IMR-90 (cell line): Measurements from ENCODE around the gene TMEM59. TPM values are rescaled to one million over a fixed set of nuclear protein-coding genes. Genes with fewer than 3 reads are reported as not detected.
"Not testable (repeated sequence)": the region's sequence is repeated elsewhere in the genome, so short reads cannot be mapped to it uniquely, and the experiment has no call there.

Experiments
- ATAC-seq: fragments of 200-7000 bp; cut with Tn5 transposase; 2 replicates; pipeline ENCODE4 v1.9.1; 2020; ENCODE audit warnings: low read depth, mild to moderate bottlenecking, moderate library complexity
- BruUV-seq: library from RNA; stranded (reverse); fragments of 400-500 nt; replicated peaks from 2 replicates; lab custom pipeline; 2021; lab: Mats Ljungman, UMichigan
- CTCF ChIA-PET: fragments of 300-600 bp; formaldehyde crosslinking; extraction: SDS; loops from one replicate; lab custom pipeline; 2021; ENCODE audit warnings: antibody characterized with exemption; lab: Yijun Ruan, JAX
- POLR2A ChIA-PET: fragments of 300-600 bp; sonication (Branson Sonifier 250); formaldehyde crosslinking; loops from one replicate; lab custom pipeline; 2022; ENCODE audit warnings: antibody characterized with exemption; ENCODE audit not compliant: unreplicated experiment; lab: Charles Lee
- DNase-seq: peaks from one replicate; pipeline ENCODE4 v3.0.0; 2013
- H2AFZ ChIP-seq: replicated peaks from 2 replicates; pipeline ENCODE3; 2013; ENCODE audit warnings: low read length, mild to moderate bottlenecking; ENCODE audit not compliant: poor library complexity
- H2AK5ac ChIP-seq: 2 replicates; pipeline ENCODE4 v1.6.1; 2013; ENCODE audit warnings: low read depth, low read length, inconsistent platforms
- H2AK9ac ChIP-seq: replicated peaks from 2 replicates; pipeline ENCODE3; 2013; ENCODE audit warnings: mild to moderate bottlenecking, low read depth, low read length, moderate library complexity; ENCODE audit not compliant: poor library complexity
- H2BK120ac ChIP-seq: 2 replicates; pipeline ENCODE4 v1.6.1; 2013; ENCODE audit warnings: low read depth, low read length, inconsistent platforms
- H2BK15ac ChIP-seq: 3 replicates; pipeline ENCODE4 v1.6.1; 2013; ENCODE audit warnings: low read depth, low read length, inconsistent platforms
- H2BK20ac ChIP-seq: 2 replicates; pipeline ENCODE4 v1.6.1; 2013; ENCODE audit warnings: low read depth, mild to moderate bottlenecking, inconsistent platforms, low read length, moderate library complexity
- H2BK5ac ChIP-seq: 2 replicates; pipeline ENCODE4 v1.6.1; 2013; ENCODE audit warnings: mild to moderate bottlenecking, low read depth, low read length, inconsistent platforms; ENCODE audit not compliant: poor library complexity, severe bottlenecking
- H3K14ac ChIP-seq: replicated peaks from 2 replicates; pipeline ENCODE4 v1.6.1; 2013; ENCODE audit warnings: low read depth, low read length, inconsistent platforms
- H3K18ac ChIP-seq: 2 replicates; pipeline ENCODE4 v1.6.1; 2013; ENCODE audit warnings: low read depth, low read length, control low read depth
- H3K23ac ChIP-seq: 2 replicates; pipeline ENCODE4 v1.6.1; 2013; ENCODE audit warnings: low read depth, low read length, inconsistent platforms
- H3K27ac ChIP-seq: 2 replicates; pipeline ENCODE4 v1.5.1; 2013; ENCODE audit warnings: mild to moderate bottlenecking, control low read depth, low read length; ENCODE audit not compliant: insufficient read depth
- H3K27me3 ChIP-seq: 2 replicates; pipeline ENCODE4 v1.6.1; 2013; ENCODE audit warnings: low read length; ENCODE audit not compliant: control insufficient read depth, insufficient read depth
- H3K36me3 ChIP-seq: 2 replicates; pipeline ENCODE4 v1.6.1; 2013; ENCODE audit warnings: low read length, mixed read lengths; ENCODE audit not compliant: control insufficient read depth, insufficient read depth
- H3K4ac ChIP-seq: 2 replicates; pipeline ENCODE4 v1.6.1; 2013; ENCODE audit warnings: low read depth, low read length, inconsistent platforms
- H3K4me1 ChIP-seq: 2 replicates; pipeline ENCODE4 v1.6.1; 2013; ENCODE audit warnings: low read length, mixed read lengths; ENCODE audit not compliant: control insufficient read depth, insufficient read depth
- H3K4me2 ChIP-seq: 2 replicates; pipeline ENCODE4 v1.6.1; 2013; ENCODE audit warnings: low read depth, mild to moderate bottlenecking, control low read depth, low read length, moderate library complexity
- H3K4me3 ChIP-seq: 2 replicates; pipeline ENCODE4 v1.5.1; 2013; ENCODE audit warnings: low read depth, mild to moderate bottlenecking, control low read depth, low read length, moderate library complexity; ENCODE audit not compliant: insufficient read depth
- H3K56ac ChIP-seq: 2 replicates; pipeline ENCODE4 v1.6.1; 2013; ENCODE audit warnings: low read length, inconsistent platforms; ENCODE audit not compliant: insufficient read depth; ENCODE audit errors: extremely low read depth
- H3K79me1 ChIP-seq, 2 experiments: 2 replicates each; pipeline ENCODE4 v1.6.1; 2013; ENCODE audit warnings: low read length in 2 of 2, inconsistent platforms in 1 of 2, low read depth in 1 of 2
- H3K9ac ChIP-seq: 2 replicates; pipeline ENCODE4 v1.6.1; 2013; ENCODE audit warnings: low read depth, low read length, control low read depth
- H3K9me1 ChIP-seq: 2 replicates; pipeline ENCODE4 v1.6.1; 2013; ENCODE audit warnings: low read length, inconsistent platforms; ENCODE audit not compliant: insufficient read depth
- H3K9me3 ChIP-seq: 2 replicates; pipeline ENCODE4 v1.6.1; 2013; ENCODE audit warnings: low read length; ENCODE audit not compliant: control insufficient read depth, insufficient read depth
- H4K20me1 ChIP-seq: 2 replicates; pipeline ENCODE4 v1.6.1; 2013; ENCODE audit warnings: low read length, inconsistent platforms; ENCODE audit not compliant: insufficient read depth
- H4K5ac ChIP-seq: 2 replicates; pipeline ENCODE4 v1.6.1; 2013; ENCODE audit warnings: mild to moderate bottlenecking, low read depth, low read length, control low read depth
- H4K8ac ChIP-seq, 2 experiments: 2 replicates each; pipeline ENCODE4 v1.6.1; 2013; ENCODE audit warnings: low read depth in 2 of 2, low read length in 2 of 2, control low read depth in 1 of 2, inconsistent platforms in 1 of 2
- H4K91ac ChIP-seq: 2 replicates; pipeline ENCODE4 v1.6.1; 2013; ENCODE audit warnings: low read depth, low read length, inconsistent platforms; ENCODE audit not compliant: insufficient read depth
- WGBS, 2 experiments: methylation state at CpG; one replicate each; pipeline versions ENCODE4 v1.1.5 to v1.1.7; 2013; ENCODE audit warnings: missing lambda C conversion rate in 2 of 2; ENCODE audit not compliant: insufficient read length in 1 of 2; ENCODE audit errors: extremely low coverage in 2 of 2; 5-methylcytosine and 5-hydroxymethylcytosine counted together
- dilution Hi-C: fragments of 300-500 bp; cut with HindIII; formaldehyde crosslinking; loops from one replicate; pipeline ENCODE4 v1.14.3; 2018; ENCODE audit warnings: low sequenced_read_pairs; ENCODE audit not compliant: unreplicated experiment
- in situ Hi-C: fragments of 300-500 bp; cut with MboI; formaldehyde crosslinking; loops from 3 replicates; pipeline ENCODE4 v1.14.3; 2019; ENCODE audit warnings: low sequenced_read_pairs, inconsistent platforms, mixed read lengths
- intact Hi-C: fragments of 100-400 bp; cut with micrococcal nuclease; formaldehyde crosslinking; loops from 2 replicates; pipeline ENCODE4 v1.10.0; 2022
- polyA plus RNA-seq, 3 experiments: library from polyadenylated mRNA; depleted of rRNA; stranded (reverse); fragments of >200 nt; gene quantifications; 2 replicates each; pipeline ENCODE4 v1.2.3, GENCODE V29; 2012; ENCODE audit warnings: low replicate concordance in 1 of 3
- total RNA-seq: library from RNA; depleted of rRNA; stranded (reverse); fragments of >200 nt; gene quantifications from 2 replicates; pipeline ENCODE4 v1.2.3, GENCODE V29; 2012

TMEM59 gene
- total and polyA plus RNA-seq, 2 of the 4 experiments (the other 2 are of a cell fraction), result 239 to 241 TPM

GRCh38 chr1:54019562-54020176 lies 33.3 kb downstream of the TMEM59 start:
- H3K9me3 ChIP-seq, H2BK120ac ChIP-seq, H3K27ac ChIP-seq, H3K4me3 ChIP-seq, H3K9me1 ChIP-seq, ATAC-seq, dilution Hi-C loops, in situ Hi-C loops, H2AK9ac ChIP-seq, H2BK5ac ChIP-seq, H3K18ac ChIP-seq, H2BK15ac ChIP-seq, H4K5ac ChIP-seq, H2BK20ac ChIP-seq, H3K23ac ChIP-seq, H3K14ac ChIP-seq, intact Hi-C loops, H2AK5ac ChIP-seq, H4K8ac ChIP-seq, POLR2A ChIA-PET, H3K9ac ChIP-seq, BruUV-seq, DNase-seq, CTCF ChIA-PET, H4K20me1 ChIP-seq, H3K4me2 ChIP-seq, H2AFZ ChIP-seq, H3K4ac ChIP-seq, H3K36me3 ChIP-seq, H3K4me1 ChIP-seq, H4K91ac ChIP-seq, H3K79me1 ChIP-seq, H3K56ac ChIP-seq: not testable (repeated sequence)
- WGBS, 2 experiments, result 71% methylated on average over 3 of the region's 10 CpGs; no CpG with 5 or more reads in 1 of the 2 experiments
- peaks cover 29% of the 10 kb centered on the region for H3K27me3 ChIP-seq
